ENCODE data around the gene WWOX.

Gene WWOX

GRCh38 chr16:78608305-78608776 is 508.9 kb downstream of the WWOX start:
- DNase-seq (ENCODE audit: low read depth in 2 of 2): no peak

GRCh38 chr16:78609402-78610274 is 510.2 kb downstream of the WWOX start:
- no peak for DNase-seq (ENCODE audit: low read depth in 2 of 2)

- no peak for DNase-seq (ENCODE audit: low read depth in 2 of 2)
These were observed 511.9 kb downstream of the WWOX start for GRCh38 chr16:78611318-78611717.

GRCh38 chr16:78619811-78620210 is 520.4 kb downstream of the WWOX start:
- DNase-seq (ENCODE audit: low read depth in 2 of 2): no peak

- no peak for DNase-seq (ENCODE audit: low read depth in 2 of 2)
These were observed 520.8 kb downstream of the WWOX start for GRCh38 chr16:78620291-78620690.

GRCh38 chr16:78623796-78624195 is 524.3 kb downstream of the WWOX start:
- DNase-seq (ENCODE audit: low read depth in 2 of 2): no peak

- no peak for DNase-seq (ENCODE audit: low read depth in 2 of 2)
These were observed 524.9 kb downstream of the WWOX start for GRCh38 chr16:78624366-78624765.

GRCh38 chr16:78628461-78629045 is 529.1 kb downstream of the WWOX start:
- no peak for DNase-seq (ENCODE audit: low read depth in 2 of 2)

GRCh38 chr16:78629173-78629572 is 529.7 kb downstream of the WWOX start:
- DNase-seq (ENCODE audit: low read depth in 2 of 2): no peak

GRCh38 chr16:78630102-78630501 is 530.6 kb downstream of the WWOX start:
- DNase-seq (ENCODE audit: low read depth in 2 of 2): no peak

GRCh38 chr16:78633551-78633950 is 534.1 kb downstream of the WWOX start:
- no peak for DNase-seq (ENCODE audit: low read depth in 2 of 2)

GRCh38 chr16:78635807-78636206 is 536.4 kb downstream of the WWOX start:
- DNase-seq (ENCODE audit: low read depth in 2 of 2): no peak

GRCh38 chr16:78638371-78638770 is 538.9 kb downstream of the WWOX start:
- no peak for DNase-seq (ENCODE audit: low read depth in 2 of 2)

- no peak for DNase-seq (ENCODE audit: low read depth in 2 of 2)
These were observed 540.3 kb downstream of the WWOX start for GRCh38 chr16:78639775-78640174.

- no peak for DNase-seq (ENCODE audit: low read depth in 2 of 2)
These were observed 541.4 kb downstream of the WWOX start for GRCh38 chr16:78640886-78641285.

- no peak for DNase-seq (ENCODE audit: low read depth in 2 of 2)
These were observed 542.0 kb downstream of the WWOX start for GRCh38 chr16:78641433-78641832.

- no peak for DNase-seq (ENCODE audit: low read depth in 2 of 2)
These were observed 543.3 kb downstream of the WWOX start for GRCh38 chr16:78642621-78643285.

GRCh38 chr16:78645657-78646056 is 546.2 kb downstream of the WWOX start:
- no peak for DNase-seq (ENCODE audit: low read depth in 2 of 2)

- no peak for DNase-seq (ENCODE audit: low read depth in 2 of 2)
These were observed 547.6 kb downstream of the WWOX start for GRCh38 chr16:78647019-78647418.

- DNase-seq (ENCODE audit: low read depth in 2 of 2): no peak
These were observed 548.0 kb downstream of the WWOX start for GRCh38 chr16:78647491-78647890.

GRCh38 chr16:78648517-78648916 is 549.1 kb downstream of the WWOX start:
- DNase-seq (ENCODE audit: low read depth in 2 of 2): no peak

GRCh38 chr16:78650339-78651074 is 551.1 kb downstream of the WWOX start:
- DNase-seq (ENCODE audit: low read depth in 2 of 2): no peak

Data from activated CD8-positive, alpha-beta memory T cell treated with anti-CD3 and anti-CD28 coated beads for 4 hours (primary cell).